PC-3 (cell line): ENCODE measurements around the gene LRRC8B.

Experiments used
- EZH2 ChIP-seq: fragments of 300-600 bp; sonication (generic); IDR thresholded peaks from one replicate; pipeline ENCODE4 v1.6.1; 2017; ENCODE audit warnings: antibody characterized with exemption, mild to moderate bottlenecking, low read length; ENCODE audit not compliant: unreplicated experiment
- EZH2phosphoT487 ChIP-seq: fragments of 300-600 bp; sonication (generic); IDR thresholded peaks from 2 replicates; pipeline ENCODE4 v1.6.1; 2018; ENCODE audit warnings: mild to moderate bottlenecking, antibody characterized with exemption, low read length, borderline replicate concordance
- TF ChIP-seq, protein P1 (sequence below): fragments of 300-600 bp; sonication (generic); conservative IDR thresholded peaks from 2 replicates; pipeline ENCODE4 v1.5.1; 2017; ENCODE audit warnings: antibody characterized with exemption, low read depth, mild to moderate bottlenecking, low read length

DNA sequence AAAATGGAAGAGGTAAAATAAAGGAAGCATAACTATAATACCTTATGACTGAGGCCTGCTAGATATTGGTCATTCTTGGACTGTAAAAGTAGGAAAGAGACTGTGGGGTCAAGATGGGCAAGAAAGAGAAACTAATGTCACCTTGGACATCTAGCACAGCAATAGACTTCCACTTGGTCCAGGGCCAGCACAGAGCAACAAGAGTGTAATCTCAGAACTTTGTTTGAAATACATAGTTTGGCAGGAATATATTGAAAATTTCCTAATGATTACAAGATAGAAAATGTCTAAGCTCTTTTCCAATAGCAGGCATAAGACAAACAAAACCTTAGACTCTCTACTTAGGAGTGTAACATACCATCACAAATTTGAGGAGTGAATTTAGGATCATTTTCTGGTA is 112.9 kb downstream of the LRRC8B start:
- TF ChIP-seq EZH2: no peak
- TF ChIP-seq, protein P1, sequence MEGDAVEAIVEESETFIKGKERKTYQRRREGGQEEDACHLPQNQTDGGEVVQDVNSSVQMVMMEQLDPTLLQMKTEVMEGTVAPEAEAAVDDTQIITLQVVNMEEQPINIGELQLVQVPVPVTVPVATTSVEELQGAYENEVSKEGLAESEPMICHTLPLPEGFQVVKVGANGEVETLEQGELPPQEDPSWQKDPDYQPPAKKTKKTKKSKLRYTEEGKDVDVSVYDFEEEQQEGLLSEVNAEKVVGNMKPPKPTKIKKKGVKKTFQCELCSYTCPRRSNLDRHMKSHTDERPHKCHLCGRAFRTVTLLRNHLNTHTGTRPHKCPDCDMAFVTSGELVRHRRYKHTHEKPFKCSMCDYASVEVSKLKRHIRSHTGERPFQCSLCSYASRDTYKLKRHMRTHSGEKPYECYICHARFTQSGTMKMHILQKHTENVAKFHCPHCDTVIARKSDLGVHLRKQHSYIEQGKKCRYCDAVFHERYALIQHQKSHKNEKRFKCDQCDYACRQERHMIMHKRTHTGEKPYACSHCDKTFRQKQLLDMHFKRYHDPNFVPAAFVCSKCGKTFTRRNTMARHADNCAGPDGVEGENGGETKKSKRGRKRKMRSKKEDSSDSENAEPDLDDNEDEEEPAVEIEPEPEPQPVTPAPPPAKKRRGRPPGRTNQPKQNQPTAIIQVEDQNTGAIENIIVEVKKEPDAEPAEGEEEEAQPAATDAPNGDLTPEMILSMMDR: no peak
- TF ChIP-seq EZH2phosphoT487: no peak
